ENCODE results near the gene MED27.

- no peak for TF ChIP-seq CTCF (conservative IDR thresholded peaks at IDR 0.05 in 1 of 2, IDR thresholded peaks at IDR 0.05 in 1 of 2; ENCODE audit: low read depth in 1 of 2, low read length in 2 of 2)
- no peak for TF ChIP-seq EZH2 (IDR thresholded peaks at IDR 0.05; ENCODE audit: low read length, missing control alignments)
These were observed 223.6 kb downstream of the MED27 start for GRCh38 chr9:131856105-131856504.
